Upper lobe of right lung (tissue), 1 donor: Measurements from ENCODE around the gene DGKQ. TPM values are rescaled to one million over a fixed set of nuclear protein-coding genes. Genes with fewer than 3 reads are reported as not detected.

Source experiments
- ATAC-seq: fragments of 200-7000 bp; cut with Tn5 transposase; one replicate; pipeline ENCODE4 v1.9.1; 2020; ENCODE audit warnings: mild to moderate bottlenecking, moderate library complexity
- DNase-seq: peaks from one replicate; pipeline ENCODE4 v3.0.0-alpha.2; 2020
- H3K27ac ChIP-seq: fragments of 200-600 bp; one replicate; pipeline ENCODE4 v1.8.0; 2022
- H3K27me3 ChIP-seq: fragments of 200-600 bp; one replicate; pipeline ENCODE4 v1.8.0; 2022; ENCODE audit warnings: mild to moderate bottlenecking
- H3K36me3 ChIP-seq: fragments of 200-600 bp; one replicate; pipeline ENCODE4 v1.8.0; 2022
- H3K4me1 ChIP-seq: fragments of 200-600 bp; one replicate; pipeline ENCODE4 v1.8.0; 2022
- H3K4me3 ChIP-seq: fragments of 200-600 bp; one replicate; pipeline ENCODE4 v1.8.0; 2022; ENCODE audit warnings: mild to moderate bottlenecking
- H3K9me3 ChIP-seq: fragments of 200-600 bp; one replicate; pipeline ENCODE4 v1.8.0; 2022
- CTCF ChIP-seq: fragments of 200-600 bp; IDR thresholded peaks from one replicate; pipeline ENCODE4 v1.8.0; 2022; ENCODE audit warnings: antibody characterized with exemption
- intact Hi-C: fragments of 100-400 bp; cut with DNase I; formaldehyde crosslinking; loops from one replicate; pipeline ENCODE4 v1.11.0; 2022
- total RNA-seq: library from RNA; stranded (reverse); fragmentation: NEBNext Ultra II Directional; extraction: Animal tissue kit (Norgen Biotek cat#: 25700); gene quantifications from one replicate; pipeline ENCODE4 v1.2.1, GENCODE V29; 2021
- donor health status: DM: no; HTN: yes; CAD: no; lungs with severe emphysema.

The DGKQ gene
- total RNA-seq, 1 donor from 2014 or later: 19.1 TPM

- H3K4me1 ChIP-seq: no peaks in the 10 kb centered on the region
- H3K9me3 ChIP-seq: no peaks in the 10 kb centered on the region
- no peak for ATAC-seq
- H3K4me3 ChIP-seq: no peak overlapping the region
- DNase-seq: peak; percentile 58
- no peak overlapping the region for H3K27ac ChIP-seq
- peaks cover 18% of the 10 kb centered on the region for H3K36me3 ChIP-seq
- intact Hi-C loops: no loop called here
- no peak for TF ChIP-seq CTCF
- H3K27me3 ChIP-seq: no peaks in the 10 kb centered on the region
Observed at GRCh38 chr4:958314-958665, 15.1 kb downstream of the DGKQ start.

DNA sequence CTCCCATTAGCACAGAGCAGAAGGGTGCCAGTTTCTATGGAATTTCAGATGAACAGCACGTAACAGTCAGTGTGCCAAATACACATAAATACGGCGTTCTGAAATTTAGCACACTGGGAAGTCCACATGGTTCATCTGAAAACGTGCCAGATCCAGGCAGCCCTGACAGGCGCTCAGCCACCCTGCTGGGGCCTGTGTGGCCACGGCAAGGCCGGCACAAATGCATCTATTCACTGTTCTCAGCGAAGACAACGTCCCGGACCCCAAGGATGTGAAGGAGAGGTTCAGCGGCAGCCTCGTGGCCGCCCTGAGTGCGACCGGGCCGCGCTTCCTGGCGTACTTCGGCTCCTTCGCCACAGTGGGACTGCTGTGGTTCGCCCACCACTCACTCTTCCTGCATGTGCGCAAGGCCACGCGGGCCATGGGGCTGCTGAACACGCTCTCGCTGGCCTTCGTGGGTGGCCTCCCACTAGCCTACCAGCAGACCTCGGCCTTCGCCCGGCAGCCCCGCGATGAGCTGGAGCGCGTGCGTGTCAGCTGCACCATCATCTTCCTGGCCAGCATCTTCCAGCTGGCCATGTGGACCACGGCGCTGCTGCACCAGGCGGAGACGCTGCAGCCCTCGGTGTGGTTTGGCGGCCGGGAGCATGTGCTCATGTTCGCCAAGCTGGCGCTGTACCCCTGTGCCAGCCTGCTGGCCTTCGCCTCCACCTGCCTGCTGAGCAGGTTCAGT is 15.6 kb downstream of the DGKQ start:
- H3K36me3 ChIP-seq: peaks cover 15% of the 10 kb centered on the region
- TF ChIP-seq CTCF: no peak

DNA sequence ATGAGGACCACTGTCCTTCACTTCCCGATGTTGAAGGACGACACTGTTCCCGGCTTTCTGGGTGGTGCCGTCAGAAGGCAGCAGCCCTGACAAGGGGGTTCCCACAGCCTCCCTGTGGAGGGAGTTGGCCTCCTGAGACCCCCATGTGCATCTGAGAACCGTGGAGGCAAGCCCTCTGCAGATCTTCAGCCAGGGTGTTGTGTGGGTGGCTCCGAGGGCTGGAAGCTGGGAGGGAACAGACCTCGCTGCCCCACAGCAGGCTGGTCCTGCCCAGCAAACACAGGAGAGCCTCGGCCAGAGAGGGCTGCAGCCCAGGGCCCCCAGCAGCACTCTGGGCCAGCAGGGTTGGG is 16.2 kb downstream of the DGKQ start:
- H3K36me3 ChIP-seq: peaks cover 9% of the 10 kb centered on the region
- intact Hi-C loops: no loop called here
- peak; percentile 61 for DNase-seq

More for the DNA sequence above, 15.6 kb downstream of the DGKQ start:
- H3K27ac ChIP-seq: no peak overlapping the region
- intact Hi-C loops: no loop called here
- DNase-seq (peak; percentile 60), ATAC-seq (no peak)
- no peaks in the 10 kb centered on the region for H3K27me3 ChIP-seq
- no peaks in the 10 kb centered on the region for H3K4me1 ChIP-seq
- no peaks in the 10 kb centered on the region for H3K9me3 ChIP-seq
- no peak overlapping the region for H3K4me3 ChIP-seq

GRCh38 chr4:956531-957230 is 16.7 kb downstream of the DGKQ start:
- H3K36me3 ChIP-seq: peaks cover 6% of the 10 kb centered on the region
- ATAC-seq: no peak
- no peaks in the 10 kb centered on the region for H3K9me3 ChIP-seq
- intact Hi-C loops: no loop called here
- no peak overlapping the region for H3K27ac ChIP-seq
- H3K27me3 ChIP-seq: no peaks in the 10 kb centered on the region
- peak; percentile 60 for DNase-seq
- no peak overlapping the region for H3K4me3 ChIP-seq
- H3K4me1 ChIP-seq: no peaks in the 10 kb centered on the region
- TF ChIP-seq CTCF: no peak

More for the DNA sequence above, 16.2 kb downstream of the DGKQ start:
- no peaks in the 10 kb centered on the region for H3K9me3 ChIP-seq
- ATAC-seq: no peak
- H3K27me3 ChIP-seq: no peaks in the 10 kb centered on the region
- no peak for TF ChIP-seq CTCF
- H3K4me3 ChIP-seq: no peak overlapping the region
- no peaks in the 10 kb centered on the region for H3K4me1 ChIP-seq
- H3K27ac ChIP-seq: no peak overlapping the region

DNA sequence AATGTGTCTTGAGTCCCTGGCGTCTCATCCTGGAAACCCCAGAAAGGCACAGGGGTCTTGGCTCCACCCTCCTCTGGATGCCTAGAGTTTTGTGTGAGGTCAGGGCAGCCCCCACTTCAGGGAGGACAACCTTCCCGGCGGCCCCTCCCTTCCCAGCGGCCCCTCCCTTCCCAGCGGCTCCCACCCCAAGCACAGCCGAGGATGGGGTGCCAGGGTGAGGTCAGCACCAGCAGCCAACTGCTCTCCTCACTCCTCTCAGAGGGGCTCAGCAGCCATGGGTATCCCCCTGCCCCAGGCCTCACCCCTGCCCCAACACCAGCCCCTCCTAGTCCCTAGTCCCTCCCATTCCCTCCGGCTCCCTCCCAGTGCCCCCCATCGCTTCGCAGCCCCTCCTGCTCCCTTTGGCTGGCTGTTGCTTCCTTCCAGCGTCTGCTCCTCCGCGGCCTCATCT is 17.4 kb downstream of the DGKQ start:
- peaks cover 8% of the 10 kb centered on the region for H3K36me3 ChIP-seq
- peak; percentile 57 for DNase-seq
- H3K4me1 ChIP-seq: no peaks in the 10 kb centered on the region
- no peak overlapping the region for H3K27ac ChIP-seq
- H3K27me3 ChIP-seq: no peaks in the 10 kb centered on the region
- H3K9me3 ChIP-seq: no peaks in the 10 kb centered on the region
- intact Hi-C loops: no loop called here
- TF ChIP-seq CTCF: no peak
- ATAC-seq: no peak
- no peak overlapping the region for H3K4me3 ChIP-seq
